Neural cell (in vitro differentiated cells): Measurements from ENCODE around the gene MAPK14.

Source experiments
- EP300 ChIP-seq: fragments of 450-650 bp; conservative IDR thresholded peaks from 2 replicates; pipeline ENCODE4 v1.6.1; 2014; ENCODE audit warnings: antibody characterized with exemption, mild to moderate bottlenecking, moderate library complexity; ENCODE audit not compliant: poor library complexity, severe bottlenecking
- EZH2 ChIP-seq: fragments of 200-600, 300-800 bp; shearing (Covaris generic), sonication (generic); IDR thresholded peaks from 2 replicates; pipeline ENCODE4 v1.6.1; 2014; ENCODE audit warnings: antibody characterized with exemption, low read length, borderline replicate concordance, mild to moderate bottlenecking; ENCODE audit not compliant: insufficient read depth, poor library complexity, severe bottlenecking
- POLR2AphosphoS5 ChIP-seq: IDR thresholded peaks from 2 replicates; pipeline ENCODE4 v1.6.1; 2012
- RAD21 ChIP-seq: fragments of 450-650 bp; conservative IDR thresholded peaks from 2 replicates; pipeline ENCODE4 v1.6.1; 2014; ENCODE audit warnings: antibody characterized with exemption, mild to moderate bottlenecking, moderate library complexity
- REST ChIP-seq: IDR thresholded peaks from 2 replicates; pipeline ENCODE4 v1.6.1; 2012; ENCODE audit warnings: borderline replicate concordance
- SMC3 ChIP-seq: fragments of 450-650 bp; conservative IDR thresholded peaks from 2 replicates; pipeline ENCODE4 v1.6.1; 2014; ENCODE audit warnings: antibody characterized with exemption, mild to moderate bottlenecking, moderate library complexity; ENCODE audit not compliant: poor library complexity
- TAF1 ChIP-seq: IDR thresholded peaks from 2 replicates; pipeline ENCODE4 v1.6.1; 2012; ENCODE audit warnings: low read depth
- TF ChIP-seq, protein P1 (sequence below): fragments of 450-650 bp; IDR thresholded peaks from 2 replicates; pipeline ENCODE4 v1.5.1; 2014; ENCODE audit warnings: antibody characterized with exemption, mild to moderate bottlenecking, moderate library complexity; ENCODE audit not compliant: poor library complexity, severe bottlenecking

DNA sequence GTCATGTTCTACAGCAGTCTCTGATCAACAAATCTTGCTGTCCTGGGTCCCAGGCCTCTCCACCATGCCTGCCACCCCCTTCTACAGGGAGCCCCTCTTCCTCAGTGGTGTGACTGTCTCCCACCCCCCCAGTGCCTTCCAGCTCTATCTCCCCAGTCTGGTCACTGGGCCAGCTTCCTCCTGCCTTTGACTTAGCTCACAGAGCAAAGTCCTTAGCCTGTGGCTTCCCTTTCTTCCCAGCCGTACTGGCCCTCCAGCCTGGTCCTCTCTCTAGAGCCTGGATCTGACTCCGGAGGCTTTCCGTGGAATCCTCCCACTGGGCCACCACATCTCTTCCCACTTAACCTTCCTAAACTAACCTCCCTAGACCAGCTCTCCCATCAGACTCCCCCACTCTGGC is 119.7 kb downstream of the MAPK14 start:
- TF ChIP-seq, protein P1, sequence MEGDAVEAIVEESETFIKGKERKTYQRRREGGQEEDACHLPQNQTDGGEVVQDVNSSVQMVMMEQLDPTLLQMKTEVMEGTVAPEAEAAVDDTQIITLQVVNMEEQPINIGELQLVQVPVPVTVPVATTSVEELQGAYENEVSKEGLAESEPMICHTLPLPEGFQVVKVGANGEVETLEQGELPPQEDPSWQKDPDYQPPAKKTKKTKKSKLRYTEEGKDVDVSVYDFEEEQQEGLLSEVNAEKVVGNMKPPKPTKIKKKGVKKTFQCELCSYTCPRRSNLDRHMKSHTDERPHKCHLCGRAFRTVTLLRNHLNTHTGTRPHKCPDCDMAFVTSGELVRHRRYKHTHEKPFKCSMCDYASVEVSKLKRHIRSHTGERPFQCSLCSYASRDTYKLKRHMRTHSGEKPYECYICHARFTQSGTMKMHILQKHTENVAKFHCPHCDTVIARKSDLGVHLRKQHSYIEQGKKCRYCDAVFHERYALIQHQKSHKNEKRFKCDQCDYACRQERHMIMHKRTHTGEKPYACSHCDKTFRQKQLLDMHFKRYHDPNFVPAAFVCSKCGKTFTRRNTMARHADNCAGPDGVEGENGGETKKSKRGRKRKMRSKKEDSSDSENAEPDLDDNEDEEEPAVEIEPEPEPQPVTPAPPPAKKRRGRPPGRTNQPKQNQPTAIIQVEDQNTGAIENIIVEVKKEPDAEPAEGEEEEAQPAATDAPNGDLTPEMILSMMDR, result no peak
- TF ChIP-seq EP300 (no peak), TAF1 (no peak), RAD21 (no peak), EZH2 (no peak), POLR2AphosphoS5 (no peak), SMC3 (no peak), REST (no peak)
